K562 (cell line): Measurements from ENCODE around the gene BARX2. TPM values are rescaled to one million over a fixed set of nuclear protein-coding genes. Genes with fewer than 3 reads are reported as not detected.

Experiments used
- ATAC-seq: fragments of 200-7000 bp; cut with Tn5 transposase; 3 replicates; pipeline ENCODE4 v1.9.1; 2020; ENCODE audit warnings: moderate library complexity
- BruUV-seq: library from RNA; stranded (reverse); fragments of 400-500 nt; replicated peaks from 2 replicates; lab custom pipeline; 2021; lab: Mats Ljungman, UMichigan
- CTCF ChIA-PET: fragments of 300-600 bp; formaldehyde crosslinking; extraction: SDS; loops from one replicate; lab custom pipeline; 2021; ENCODE audit warnings: low intra/inter-chr PET ratio; lab: Yijun Ruan, JAX
- POLR2A ChIA-PET: fragments of 300-600, 350-650 bp; sonication (Branson Sonifier 250); formaldehyde crosslinking; extraction: SDS; loops from one replicate; lab custom pipeline; 2021; ENCODE audit warnings: antibody characterized with exemption, inconsistent platforms; lab: Yijun Ruan, JAX
- DNase-seq, 4 experiments: peaks; one replicate each; pipeline versions ENCODE4 v3.0.0 to v3.0.0-alpha.2; 2011 to 2018; ENCODE audit warnings: low spot score in 3 of 4, mixed read lengths in 3 of 4; ENCODE audit errors: extremely low read depth in 1 of 4
- FAIRE-seq: peaks from 2 replicates; lab custom pipeline; 2011; peaks lifted over from hg19 to GRCh38; lab: Jason Lieb, UNC
- H2AFZ ChIP-seq: 2 replicates; pipeline ENCODE4 v1.6.0; 2011; ENCODE audit warnings: low read depth, low read length, control low read depth, inconsistent platforms
- H3K27ac ChIP-seq: fragments of 200-600 bp; 3 replicates; pipeline ENCODE4 v1.8.0; 2011; ENCODE audit warnings: low read depth, mild to moderate bottlenecking, control low read depth, inconsistent platforms, low read length, moderate library complexity, mixed read lengths; ENCODE audit errors: extremely low read depth
- H3K27me3 ChIP-seq, 2 experiments: fragments of 300-600 bp in 1 of 2; 2 replicates in 1 of 2; 3 replicates in 1 of 2; pipeline versions ENCODE4 v1.6.0 to v1.8.0; 2011; ENCODE audit warnings: inconsistent platforms in 2 of 2, low read length in 2 of 2, mild to moderate bottlenecking in 1 of 2, mixed read lengths in 1 of 2, moderate library complexity in 1 of 2; ENCODE audit not compliant: control insufficient read depth in 2 of 2, insufficient read depth in 2 of 2
- H3K36me3 ChIP-seq: fragments of 300-600 bp; 3 replicates; pipeline ENCODE4 v1.8.0; 2011; ENCODE audit warnings: mild to moderate bottlenecking, low read length, inconsistent platforms; ENCODE audit not compliant: control insufficient read depth, insufficient read depth
- H3K4me1 ChIP-seq, 2 experiments: fragments of 200-600 bp in 1 of 2; replicated peaks in 1 of 2; 2 replicates in 1 of 2; 3 replicates in 1 of 2; pipeline versions ENCODE4 v1.5.1 to v1.8.0; 2011; ENCODE audit warnings: inconsistent platforms in 2 of 2, low read length in 2 of 2, mild to moderate bottlenecking in 1 of 2, mixed read lengths in 1 of 2, moderate library complexity in 1 of 2; ENCODE audit not compliant: control insufficient read depth in 2 of 2, insufficient read depth in 2 of 2
- H3K4me2 ChIP-seq: 2 replicates; pipeline ENCODE4 v1.6.1; 2011; ENCODE audit warnings: low read length, control low read depth, inconsistent platforms, mixed read lengths; ENCODE audit not compliant: insufficient read depth
- H3K4me3 ChIP-seq: fragments of 200-600 bp; sonication (generic), shearing (Covaris generic); 2 replicates; pipeline ENCODE4 v1.5.1; 2016; ENCODE audit warnings: control low read depth, inconsistent platforms
- H3K79me2 ChIP-seq: fragments of 200-600 bp; 3 replicates; pipeline ENCODE4 v1.8.0; 2011; ENCODE audit warnings: low read length, inconsistent platforms; ENCODE audit not compliant: control insufficient read depth, insufficient read depth
- H3K9ac ChIP-seq, 2 experiments: 2 replicates each; pipeline versions ENCODE4 v1.6.0 to v1.6.1; 2011; ENCODE audit warnings: low read depth in 2 of 2, low read length in 2 of 2, control low read depth in 1 of 2, inconsistent platforms in 1 of 2, mild to moderate bottlenecking in 1 of 2, mixed read lengths in 1 of 2; ENCODE audit not compliant: insufficient read depth in 1 of 2
- H3K9me1 ChIP-seq: one replicate; pipeline ENCODE4 v1.6.0; 2011; ENCODE audit warnings: inconsistent platforms, mild to moderate bottlenecking, low read length, moderate library complexity; ENCODE audit not compliant: control insufficient read depth, insufficient read depth
- H3K9me3 ChIP-seq: replicated peaks from 2 replicates; pipeline ENCODE4 v1.5.1; 2011; ENCODE audit warnings: low read depth, low read length, inconsistent platforms; ENCODE audit not compliant: control insufficient read depth, insufficient read depth
- H4K20me1 ChIP-seq: replicated peaks from 2 replicates; pipeline ENCODE4 v1.6.1; 2011; ENCODE audit warnings: low read length, inconsistent platforms, mixed read lengths; ENCODE audit not compliant: control insufficient read depth, insufficient read depth
- CREM ChIP-seq: IDR thresholded peaks from 2 replicates; pipeline ENCODE4 v1.6.1; 2014; ENCODE audit warnings: antibody characterized with exemption, low read depth
- JUND ChIP-seq, 2 experiments: IDR thresholded peaks; 2 replicates in 1 of 2; 3 replicates in 1 of 2; pipeline ENCODE4 v1.6.1; 2011; ENCODE audit warnings: borderline replicate concordance in 2 of 2, low read depth in 2 of 2, low read length in 2 of 2, improper control_type of control experiment in 1 of 2, missing biosample characterization in 1 of 2, missing genetic modification characterization in 1 of 2, missing genetic modification reagents in 1 of 2
- MAFK ChIP-seq: IDR thresholded peaks from 2 replicates; pipeline ENCODE4 v1.6.1; 2011; ENCODE audit warnings: low read length, improper control_type of control experiment
- RCOR1 ChIP-seq, 2 experiments: IDR thresholded peaks; 2 replicates each; pipeline ENCODE4 v1.6.1; 2012; ENCODE audit warnings: low read depth in 2 of 2, low read length in 2 of 2, borderline replicate concordance in 1 of 2, improper control_type of control experiment in 1 of 2
- TAL1 ChIP-seq: fragments of 450-650 bp; IDR thresholded peaks from 2 replicates; pipeline ENCODE4 v1.6.1; 2016; ENCODE audit warnings: mild to moderate bottlenecking
- WGBS: fragments of 100-300 bp; shearing (Covaris generic); methylation state at CpG from one replicate; pipeline ENCODE4 v1.1.6; 2016; ENCODE audit warnings: low coverage, mixed read lengths; ENCODE audit not compliant: insufficient coverage; ENCODE audit errors: missing lambda C conversion rate; 5-methylcytosine and 5-hydroxymethylcytosine counted together
- in situ Hi-C: fragments of 300-500 bp; cut with MboI; formaldehyde crosslinking; loops from 4 replicates; pipeline ENCODE4 v1.15.0; 2018; ENCODE audit warnings: inconsistent platforms, mixed read lengths
- intact Hi-C: fragments of 100-400 bp; cut with micrococcal nuclease; formaldehyde crosslinking; loops from 2 replicates; pipeline ENCODE4 v1.14.2; 2022
- polyA plus RNA-seq, 8 experiments: library from polyadenylated mRNA; depleted of rRNA in 4 of 8; stranded (reverse) in 5 of 8; unstranded in 3 of 8; fragments of >200 nt; fragmentation: Nextera tagmentation in 2 of 8; fragmentation: Illumina TruSeq in 1 of 8; extraction: Ambion mirVana in 2 of 8; extraction: Trizol in 1 of 8; gene quantifications; 2 replicates each; pipeline versions ENCODE4 v1.2.1 to v1.2.3, GENCODE V29; 2011 to 2014; ENCODE audit warnings: inconsistent platforms in 1 of 8, missing spikeins in 1 of 8
- total RNA-seq, 7 experiments: library from RNA; depleted of rRNA in 6 of 7; stranded (reverse); fragments of >200 nt in 6 of 7; fragmentation: Illumina TruSeq in 2 of 7; extraction: Trizol in 2 of 7; gene quantifications; 2 replicates each; pipeline versions ENCODE4 v1.2.1 to v1.2.3, GENCODE V29; 2011 to 2021; ENCODE audit warnings: low replicate concordance in 1 of 7

Gene BARX2
- total and polyA plus RNA-seq, 9 of the 15 experiments (the other 6 are each of a cell fraction or from before 2014, with no cell fraction given): not detected

DNA sequence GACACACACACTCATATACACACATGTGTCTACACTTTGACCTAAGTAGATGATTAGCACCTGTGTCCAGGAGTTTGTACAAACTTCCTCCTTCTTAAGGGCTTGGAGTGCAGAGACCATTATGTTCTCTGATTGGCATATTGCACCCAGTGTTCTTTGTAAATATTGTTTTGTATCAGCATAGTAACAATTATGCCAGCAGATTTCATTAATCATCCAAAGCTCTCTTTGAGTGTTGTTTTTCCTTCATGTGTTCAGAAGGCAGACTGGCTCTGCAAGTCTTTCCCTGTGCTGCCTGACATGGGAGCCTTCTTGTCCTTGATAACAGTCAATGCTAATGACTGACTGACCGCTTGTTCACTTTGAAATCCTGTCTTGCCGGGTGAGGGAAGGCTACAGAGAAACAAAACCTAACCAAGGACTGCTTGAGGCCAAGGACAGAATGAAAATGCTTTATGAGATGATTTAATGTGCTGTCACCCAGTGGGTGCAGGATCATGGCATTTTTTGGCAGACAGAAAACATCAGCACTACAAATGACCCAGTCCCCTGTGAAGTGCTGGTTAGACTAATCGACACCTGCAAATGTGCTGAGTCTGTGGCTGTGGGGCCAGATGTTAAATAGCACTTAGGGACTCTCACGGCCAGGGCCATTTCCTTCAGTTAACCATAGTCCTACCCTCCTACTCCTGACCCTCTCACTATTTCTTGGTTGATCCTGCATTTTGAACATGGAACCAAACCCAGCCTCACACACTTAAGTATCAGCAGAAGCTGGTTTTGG lies 6.6 kb upstream of the BARX2 start:
- DNase-seq (no peak), FAIRE-seq (no peak)
- in situ Hi-C loops (no loop called here), intact Hi-C loops (no loop called here)
- H3K4me1 ChIP-seq: no peaks in the 10 kb centered on the region
- no peaks in the 10 kb centered on the region for H3K36me3 ChIP-seq
- no peak overlapping the region for H3K9ac ChIP-seq
- no peak overlapping the region for H2AFZ ChIP-seq
- no peaks in the 10 kb centered on the region for H3K9me1 ChIP-seq
- H3K27ac ChIP-seq: no peak overlapping the region
- no TSS peak for BruUV-seq
- CTCF ChIA-PET: no interaction called here
- no peaks in the 10 kb centered on the region for H3K9me3 ChIP-seq
- no peak overlapping the region for H3K4me3 ChIP-seq
- no peaks in the 10 kb centered on the region for H3K79me2 ChIP-seq
- WGBS: 1% methylated on average over 4 of the region's 4 CpGs
- no peaks in the 10 kb centered on the region for H4K20me1 ChIP-seq
- TF ChIP-seq MAFK (no peak), JUND (IDR thresholded peaks at IDR 0.05; ENCODE audit: borderline replicate concordance, low read depth, low read length) (no peak), JUND (tag; IDR thresholded peaks at IDR 0.05; ENCODE audit: borderline replicate concordance, low read depth, low read length) (no peak), CREM (no peak), TAL1 (no peak), RCOR1 (IDR thresholded peaks at IDR 0.05; ENCODE audit: borderline replicate concordance in 1 of 2, low read depth in 2 of 2, low read length in 2 of 2) (no peak)
- TF ChIP-seq, all 486 proteins: peak for 0
- POLR2A ChIA-PET: no interaction called here
- ATAC-seq: no peak
- peaks cover 8 to 34% of the 10 kb centered on the region in 2 experiments; a peak in 4 of 5 replicates for H3K27me3 ChIP-seq
- no peak overlapping the region for H3K4me2 ChIP-seq
